ENCODE measurements around the gene SYT12. TPM values are rescaled to one million over a fixed set of nuclear protein-coding genes. Genes with fewer than 3 reads are reported as not detected.

SYT12 gene
- total and polyA plus RNA-seq, 10 donors: 0.02 to 0.13 (median 0.05) TPM; not detected in 7

DNA sequence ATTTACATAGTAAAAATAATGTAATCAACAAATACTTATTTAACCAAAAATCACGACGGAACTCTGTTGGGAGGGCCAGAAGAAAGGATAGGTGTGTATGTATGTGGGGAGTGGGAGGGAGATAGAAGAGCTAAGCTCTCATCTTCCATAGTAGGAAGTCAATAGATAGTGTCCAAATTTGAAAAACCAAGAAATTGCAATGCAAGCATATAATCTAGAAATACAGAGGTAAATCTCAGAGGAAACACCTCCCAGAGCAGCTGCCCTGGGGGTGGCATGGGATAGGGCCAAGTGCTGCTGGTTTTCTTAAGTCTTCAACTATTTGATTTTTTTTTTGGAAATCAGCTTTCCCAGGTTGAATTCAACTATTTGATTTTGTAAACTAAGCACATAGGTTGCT is 30.9 kb upstream of the SYT12 start:
- Histone ChIP-seq H3K27ac (no peak overlapping the region), H3K36me3 (no peaks in the 10 kb centered on the region), H3K4me1 (peaks cover 0 to 6% (median 0%) of the 10 kb centered on the region in 6 donors), H3K4me3 (no peak overlapping the region), H3K9me3 (no peaks in the 10 kb centered on the region), H3K27me3 (replicated peaks in 1 of 7) (peaks cover 0 to 44% (median 0%) of the 10 kb centered on the region in 7 donors)
- no peak for DNase-seq
- intact Hi-C loops (cut with DNase I; ENCODE audit: low total_unique reads): no loop called here
- TF ChIP-seq, protein P1, sequence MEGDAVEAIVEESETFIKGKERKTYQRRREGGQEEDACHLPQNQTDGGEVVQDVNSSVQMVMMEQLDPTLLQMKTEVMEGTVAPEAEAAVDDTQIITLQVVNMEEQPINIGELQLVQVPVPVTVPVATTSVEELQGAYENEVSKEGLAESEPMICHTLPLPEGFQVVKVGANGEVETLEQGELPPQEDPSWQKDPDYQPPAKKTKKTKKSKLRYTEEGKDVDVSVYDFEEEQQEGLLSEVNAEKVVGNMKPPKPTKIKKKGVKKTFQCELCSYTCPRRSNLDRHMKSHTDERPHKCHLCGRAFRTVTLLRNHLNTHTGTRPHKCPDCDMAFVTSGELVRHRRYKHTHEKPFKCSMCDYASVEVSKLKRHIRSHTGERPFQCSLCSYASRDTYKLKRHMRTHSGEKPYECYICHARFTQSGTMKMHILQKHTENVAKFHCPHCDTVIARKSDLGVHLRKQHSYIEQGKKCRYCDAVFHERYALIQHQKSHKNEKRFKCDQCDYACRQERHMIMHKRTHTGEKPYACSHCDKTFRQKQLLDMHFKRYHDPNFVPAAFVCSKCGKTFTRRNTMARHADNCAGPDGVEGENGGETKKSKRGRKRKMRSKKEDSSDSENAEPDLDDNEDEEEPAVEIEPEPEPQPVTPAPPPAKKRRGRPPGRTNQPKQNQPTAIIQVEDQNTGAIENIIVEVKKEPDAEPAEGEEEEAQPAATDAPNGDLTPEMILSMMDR (IDR thresholded peaks at IDR 0.05 in 8 of 11, conservative IDR thresholded peaks at IDR 0.05 in 3 of 11): no peak
- no peak for TF ChIP-seq POLR2AphosphoS5 (IDR thresholded peaks at IDR 0.05)
- no peak for TF ChIP-seq POLR2A (IDR thresholded peaks at IDR 0.05)
- WGBS, 5 donors: 84 to 93% (median 86%) methylated on average over 2 of the region's 2 CpGs

DNA sequence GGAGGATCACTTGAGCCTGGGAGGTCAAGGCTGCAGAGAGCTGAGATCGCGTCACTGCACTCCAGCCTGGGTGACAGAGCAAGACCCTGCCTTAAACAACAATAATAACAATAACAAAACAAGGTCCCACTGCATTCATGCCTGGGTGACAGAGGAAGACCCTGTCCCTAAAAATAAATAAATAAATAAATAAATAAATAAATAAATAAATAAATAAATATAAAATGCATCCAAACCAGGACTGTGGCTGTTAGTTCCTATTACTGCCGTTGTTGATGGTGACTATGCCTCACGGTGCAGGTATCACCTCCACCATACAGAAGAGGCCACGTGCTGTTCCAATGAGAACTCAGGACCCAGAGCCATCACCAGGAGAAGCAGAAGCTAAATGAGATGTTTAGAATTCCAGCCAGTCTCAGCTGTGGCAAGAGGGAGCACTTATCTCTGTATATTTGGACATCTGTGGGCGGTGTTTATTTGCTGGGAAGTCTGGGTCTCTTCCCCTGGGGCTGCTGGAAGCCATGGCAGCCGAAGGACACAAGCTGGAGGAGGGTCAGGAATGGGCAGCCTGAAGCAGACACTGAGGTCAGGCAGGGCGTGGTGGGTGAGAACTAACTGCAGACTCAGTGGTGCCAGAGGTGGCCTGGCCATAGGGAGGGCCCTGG is 26.2 kb upstream of the SYT12 start:
- intact Hi-C loops (cut with DNase I; ENCODE audit: low total_unique reads): no loop called here
- no peaks in the 10 kb centered on the region for H3K4me1 ChIP-seq
- H3K27ac ChIP-seq: no peak overlapping the region
- H3K9me3 ChIP-seq: no peaks in the 10 kb centered on the region
- no peaks in the 10 kb centered on the region for H3K36me3 ChIP-seq
- H3K4me3 ChIP-seq: no peak overlapping the region
- WGBS, 5 donors: 70 to 80% (median 75%) methylated on average over 7 to 8 of the region's 8 CpGs
- peaks cover 0 to 41% (median 0%) of the 10 kb centered on the region in 7 donors for H3K27me3 ChIP-seq (replicated peaks in 1 of 7)
- no peak for DNase-seq
- TF ChIP-seq POLR2AphosphoS5 (IDR thresholded peaks at IDR 0.05): no peak
- TF ChIP-seq POLR2A (IDR thresholded peaks at IDR 0.05): no peak
- TF ChIP-seq, protein P1 (IDR thresholded peaks at IDR 0.05 in 8 of 11, conservative IDR thresholded peaks at IDR 0.05 in 3 of 11): no peak

DNA sequence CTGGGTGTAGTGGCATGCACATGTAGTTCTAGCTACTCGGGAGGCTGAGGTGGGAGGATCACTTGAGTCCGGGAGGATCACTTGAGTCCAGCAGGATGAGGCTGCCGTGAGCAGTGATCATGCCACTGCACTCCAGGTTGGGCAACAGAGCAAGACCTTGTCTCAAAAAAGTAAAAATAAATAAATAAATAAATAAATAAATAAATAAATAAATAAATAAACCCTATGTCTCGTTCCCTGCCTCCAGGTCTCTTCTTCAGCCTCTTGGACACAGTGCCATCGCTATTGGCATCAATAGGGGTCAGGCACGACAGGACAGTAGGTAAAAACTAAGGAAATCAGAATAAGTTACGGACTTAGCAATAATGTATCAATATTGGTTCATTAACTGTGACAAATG is 23.4 kb upstream of the SYT12 start:
- no peaks in the 10 kb centered on the region for H3K9me3 ChIP-seq
- TF ChIP-seq, protein P1 (IDR thresholded peaks at IDR 0.05 in 8 of 11, conservative IDR thresholded peaks at IDR 0.05 in 3 of 11): no peak
- TF ChIP-seq POLR2A (IDR thresholded peaks at IDR 0.05) (no peak), POLR2AphosphoS5 (IDR thresholded peaks at IDR 0.05) (no peak)
- H3K4me1 ChIP-seq: no peaks in the 10 kb centered on the region
- intact Hi-C loops (cut with DNase I; ENCODE audit: low total_unique reads): no loop called here
- peaks cover 0 to 31% (median 0%) of the 10 kb centered on the region in 7 donors for H3K27me3 ChIP-seq (replicated peaks in 1 of 7)
- WGBS, 5 donors: 86 to 91% (median 88%) methylated on average over 7 of the region's 7 CpGs
- no peak for DNase-seq
- no peaks in the 10 kb centered on the region for H3K36me3 ChIP-seq
- H3K27ac ChIP-seq: no peak overlapping the region
- H3K4me3 ChIP-seq: no peak overlapping the region

DNA sequence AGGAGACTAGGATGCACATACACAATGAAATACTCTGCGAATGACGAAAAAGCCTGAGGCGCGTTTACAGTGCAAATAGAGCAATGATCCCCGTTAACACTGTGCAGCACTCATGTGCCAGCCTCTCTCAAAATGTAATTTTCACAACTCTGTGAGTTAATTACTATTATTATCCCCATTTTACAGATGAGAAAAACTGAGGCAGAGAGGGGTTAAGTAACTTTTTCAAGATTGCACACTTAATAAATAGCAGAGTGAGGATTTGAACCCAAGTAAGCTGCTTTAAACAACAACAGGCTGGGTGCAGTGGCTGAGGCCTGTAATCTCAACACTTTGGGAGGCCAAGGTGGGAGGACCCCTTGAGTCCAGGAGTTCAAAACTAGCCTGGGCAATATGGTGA is 21.6 kb upstream of the SYT12 start:
- no peaks in the 10 kb centered on the region for H3K36me3 ChIP-seq
- no peak for DNase-seq
- 91 to 99% (median 95%) methylated on average over 5 of the region's 5 CpGs for WGBS, 5 donors
- no peaks in the 10 kb centered on the region for H3K9me3 ChIP-seq
- intact Hi-C loops (cut with DNase I; ENCODE audit: low total_unique reads): no loop called here
- H3K27me3 ChIP-seq (replicated peaks in 1 of 7): peaks cover 0 to 15% (median 0%) of the 10 kb centered on the region in 7 donors
- H3K27ac ChIP-seq: no peak overlapping the region
- no peak overlapping the region for H3K4me3 ChIP-seq
- TF ChIP-seq POLR2AphosphoS5 (IDR thresholded peaks at IDR 0.05) (no peak), POLR2A (IDR thresholded peaks at IDR 0.05) (no peak)
- TF ChIP-seq, protein P1 (IDR thresholded peaks at IDR 0.05 in 8 of 11, conservative IDR thresholded peaks at IDR 0.05 in 3 of 11): no peak
- H3K4me1 ChIP-seq: no peaks in the 10 kb centered on the region
